ENCODE results near the gene DMBX1. TPM values are rescaled to one million over a fixed set of nuclear protein-coding genes. Genes with fewer than 3 reads are reported as not detected.

DMBX1 gene
- total RNA-seq, 1 experiment from 2014 or later = 2.3 TPM

- Histone ChIP-seq H2BK12ac (ENCODE audit: insufficient read length, low read depth, low read length) (no peak overlapping the region), H4K5ac (ENCODE audit: insufficient read length, low read depth, low read length) (no peak overlapping the region), H3K79me1 (ENCODE audit: insufficient read depth, low read depth, low read length, poor library complexity, severe bottlenecking) (no peaks in the 10 kb centered on the region), H4K8ac (replicated peaks; ENCODE audit: insufficient read length, low read depth, low read length) (no peak overlapping the region), H3K4ac (ENCODE audit: low read depth, low read length) (no peak overlapping the region), H3T11ph (ENCODE audit: low read length) (no peak overlapping the region), H3K9ac (ENCODE audit: extremely low read depth, insufficient read length, low read length) (no peak overlapping the region), H3K18ac (ENCODE audit: insufficient read length, low read depth, low read length) (no peak overlapping the region), H3K23me2 (ENCODE audit: insufficient read length, low read depth, low read length, poor library complexity, severe bottlenecking) (peaks cover 9% of the 10 kb centered on the region), H2AFZ (ENCODE audit: low read length) (no peak overlapping the region), H3K4me1 (ENCODE audit: insufficient read depth, low read length) (peaks cover 4% of the 10 kb centered on the region), H3K23ac (ENCODE audit: insufficient read length, low read depth, low read length) (no peak overlapping the region), H2BK15ac (ENCODE audit: low read depth, low read length) (no peak overlapping the region), H3K56ac (ENCODE audit: insufficient read length, low read depth, low read length) (no peak overlapping the region), H2AK5ac (ENCODE audit: insufficient read length, low read length) (no peak overlapping the region), H3K4me2 (ENCODE audit: insufficient read depth, insufficient read length, low read length) (no peak overlapping the region), H2BK20ac (ENCODE audit: low read depth, low read length, poor library complexity, severe bottlenecking) (no peak overlapping the region), H3K9me3 (ENCODE audit: control insufficient read depth, low read depth, low read length) (no peaks in the 10 kb centered on the region), H4K91ac (ENCODE audit: insufficient read length, low read depth, low read length) (no peak overlapping the region), H3K14ac (ENCODE audit: insufficient read depth, low read length) (no peak overlapping the region), H3K27ac (ENCODE audit: insufficient read length, low read depth, low read length) (no peak overlapping the region), H3K79me2 (ENCODE audit: insufficient read depth, low read length) (no peaks in the 10 kb centered on the region), H2BK5ac (ENCODE audit: insufficient read length, low read length) (no peak overlapping the region), H4K20me1 (ENCODE audit: control insufficient read depth, insufficient read depth, insufficient read length) (no peaks in the 10 kb centered on the region), H3K27me3 (ENCODE audit: insufficient read depth, low read length) (peaks cover 20% of the 10 kb centered on the region; the same call in 1 of the 2 replicates), H2BK120ac (ENCODE audit: low read depth, low read length, poor library complexity, severe bottlenecking) (no peak overlapping the region)
- DNase-seq = no peak
- H3K27me3 Mint-ChIP-seq (ENCODE audit: low read depth) = peaks cover 99% of the 10 kb centered on the region
- peaks cover 57 to 78% of the 10 kb centered on the region in 2 experiments for H3K4me1 Mint-ChIP-seq
- no CpG with 5 or more reads among the region's 3 CpGs for WGBS (ENCODE audit: extremely low coverage, insufficient read length, low lambda C conversion rate)
- no peak overlapping the region for H3K4me3 Mint-ChIP-seq
- no peak for TF ChIP-seq CTCF (conservative IDR thresholded peaks at IDR 0.05)
- no peaks in the 10 kb centered on the region; a peak in 1 of 7 replicates for H3K36me3 Mint-ChIP-seq (ENCODE audit: insufficient read depth in 1 of 3, low read depth in 3 of 3)
- H3K27ac Mint-ChIP-seq = no peak overlapping the region
- H3K9me3 Mint-ChIP-seq = no peaks in the 10 kb centered on the region
These were observed 24.7 kb upstream of the DMBX1 start for GRCh38 chr1:46464915-46465314.
